ENCODE measurements around the gene ZNF366. TPM values are rescaled to one million over a fixed set of nuclear protein-coding genes. Genes with fewer than 3 reads are reported as not detected.

ZNF366 gene
- total and polyA plus RNA-seq, 2 of the 13 experiments (the other 11 are each of a cell fraction or from before 2014, with no cell fraction given), result not detected

GRCh38 chr5:72474516-72474915 lies 32.7 kb downstream of the ZNF366 start:
- Histone ChIP-seq H4K20me1 (ENCODE audit: insufficient read depth, low read length) (no peaks in the 10 kb centered on the region), H3K4me3 (replicated peaks in 1 of 3; ENCODE audit: insufficient read depth in 1 of 3, low read depth in 2 of 3, low read length in 3 of 3) (no peak overlapping the region), H3K27me3 (ENCODE audit: control insufficient read depth in 1 of 2, insufficient read depth in 2 of 2, low read length in 2 of 2) (peaks cover 0 to 9% of the 10 kb centered on the region in 2 experiments; a peak in 1 of 5 replicates), H3K9ac (ENCODE audit: insufficient read depth, low read depth, low read length) (no peak overlapping the region), H3K79me2 (ENCODE audit: insufficient read depth, low read length) (no peaks in the 10 kb centered on the region), H3K27ac (ENCODE audit: extremely low read length, insufficient read depth, low read length) (no peak overlapping the region), H3K36me3 (replicated peaks in 1 of 2; ENCODE audit: control insufficient read depth in 1 of 2, insufficient read depth in 2 of 2, low read length in 2 of 2) (no peaks in the 10 kb centered on the region), H3K4me2 (ENCODE audit: low read depth, low read length) (no peak overlapping the region), H3K9me3 (ENCODE audit: low read length) (no peaks in the 10 kb centered on the region), H3K4me1 (ENCODE audit: insufficient read depth, low read length) (no peaks in the 10 kb centered on the region), H2AFZ (ENCODE audit: low read length) (no peak overlapping the region)
- ChIA-PET POLR2A (no interaction called here), CTCF (ENCODE audit: low intra/inter-chr PET ratio, low total read pairs) (no interaction called here)
- no peak for TF ChIP-seq SP5 (CRISPR knock-in tag; IDR thresholded peaks at IDR 0.05; ENCODE audit: borderline replicate concordance, low read depth)
- no peak for TF ChIP-seq MTA1 (CRISPR knock-in tag; IDR thresholded peaks at IDR 0.05; ENCODE audit: borderline replicate concordance)
- TF ChIP-seq ZBTB14 (CRISPR knock-in tag; IDR thresholded peaks at IDR 0.05), result no peak
- no peak for TF ChIP-seq KLF12 (CRISPR knock-in tag; IDR thresholded peaks at IDR 0.05; ENCODE audit: borderline replicate concordance)
- no peak for TF ChIP-seq ZNF788 (CRISPR knock-in tag; IDR thresholded peaks at IDR 0.05; ENCODE audit: borderline replicate concordance)
- TF ChIP-seq HINFP (CRISPR knock-in tag; IDR thresholded peaks at IDR 0.05; ENCODE audit: low read depth), result no peak
- no peak for TF ChIP-seq ZNF713 (CRISPR knock-in tag; IDR thresholded peaks at IDR 0.05)
- no peak for TF ChIP-seq TERF1 (CRISPR knock-in tag; IDR thresholded peaks at IDR 0.05)
- no peak for TF ChIP-seq SCMH1 (CRISPR knock-in tag; IDR thresholded peaks at IDR 0.05; ENCODE audit: borderline replicate concordance)
- no peak for TF ChIP-seq MEIS1 (CRISPR knock-in tag; IDR thresholded peaks at IDR 0.05; ENCODE audit: borderline replicate concordance)
- TF ChIP-seq POLR2G (IDR thresholded peaks at IDR 0.05; ENCODE audit: low read depth, low read length), result no peak
- TF ChIP-seq AGO1 (IDR thresholded peaks at IDR 0.05; ENCODE audit: low read depth, low read length, poor library complexity, severe bottlenecking), result no peak
- TF ChIP-seq NR3C1 (CRISPR knock-in tag; IDR thresholded peaks at IDR 0.05), result no peak
- no peak for TF ChIP-seq FOXA1 (IDR thresholded peaks at IDR 0.05)
- TF ChIP-seq FOXA1 (CRISPR knock-in tag; IDR thresholded peaks at IDR 0.05), result no peak
- no peak for DNase-seq (ENCODE audit: low spot score)
- no peak for ATAC-seq
- intact Hi-C loops (cut with micrococcal nuclease; ENCODE audit: unreplicated experiment) (no loop called here), in situ Hi-C loops (cut with HindIII; ENCODE audit: extremely low pct_ligation_motif_present, low pct_unique_long_range_greater_than_20kb) (no loop called here)
- no peak for FAIRE-seq
- no TSS peak for BruUV-seq (replicated peaks)

Measured in HepG2 (cell line).